Measurements from ENCODE around the gene TOP2A.

The TOP2A gene

DNA sequence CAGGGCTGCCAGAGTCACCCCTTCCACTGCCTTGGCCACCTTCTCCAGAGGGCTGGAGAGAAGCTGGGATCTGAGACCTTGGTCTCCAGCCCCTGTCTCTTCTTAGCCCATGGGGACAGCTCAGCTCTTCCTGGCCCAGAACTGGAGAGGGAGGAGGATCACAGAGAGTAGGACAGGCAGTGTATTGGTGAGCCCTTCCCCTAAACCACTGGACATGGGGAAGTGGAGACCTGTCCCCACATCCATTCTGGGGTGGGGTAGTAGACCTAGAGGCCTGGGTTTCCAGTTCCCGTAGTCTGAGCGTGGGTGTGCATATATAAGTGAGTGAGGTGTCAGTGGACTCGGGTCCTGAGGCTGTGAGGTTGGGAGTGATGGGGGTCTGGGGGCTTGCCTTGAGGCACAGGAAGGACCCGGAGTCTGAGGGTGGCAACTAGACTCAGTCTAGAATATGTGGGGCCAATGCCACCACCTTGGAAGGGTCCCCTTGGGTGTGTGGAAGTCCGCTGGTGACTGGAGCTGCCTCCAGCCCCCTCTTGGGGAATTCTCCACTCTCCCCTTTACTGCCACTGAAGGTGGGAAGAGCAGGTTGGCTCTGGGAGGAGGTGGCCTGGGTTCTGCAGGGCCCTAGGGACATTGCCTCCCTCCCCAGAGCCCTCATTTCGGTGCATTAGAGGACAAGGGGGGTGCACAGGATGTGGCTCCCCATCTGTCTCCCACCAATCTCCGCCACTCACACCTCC, 73.1 kb downstream of the TOP2A start:
- DNase-seq: no peak

DNA sequence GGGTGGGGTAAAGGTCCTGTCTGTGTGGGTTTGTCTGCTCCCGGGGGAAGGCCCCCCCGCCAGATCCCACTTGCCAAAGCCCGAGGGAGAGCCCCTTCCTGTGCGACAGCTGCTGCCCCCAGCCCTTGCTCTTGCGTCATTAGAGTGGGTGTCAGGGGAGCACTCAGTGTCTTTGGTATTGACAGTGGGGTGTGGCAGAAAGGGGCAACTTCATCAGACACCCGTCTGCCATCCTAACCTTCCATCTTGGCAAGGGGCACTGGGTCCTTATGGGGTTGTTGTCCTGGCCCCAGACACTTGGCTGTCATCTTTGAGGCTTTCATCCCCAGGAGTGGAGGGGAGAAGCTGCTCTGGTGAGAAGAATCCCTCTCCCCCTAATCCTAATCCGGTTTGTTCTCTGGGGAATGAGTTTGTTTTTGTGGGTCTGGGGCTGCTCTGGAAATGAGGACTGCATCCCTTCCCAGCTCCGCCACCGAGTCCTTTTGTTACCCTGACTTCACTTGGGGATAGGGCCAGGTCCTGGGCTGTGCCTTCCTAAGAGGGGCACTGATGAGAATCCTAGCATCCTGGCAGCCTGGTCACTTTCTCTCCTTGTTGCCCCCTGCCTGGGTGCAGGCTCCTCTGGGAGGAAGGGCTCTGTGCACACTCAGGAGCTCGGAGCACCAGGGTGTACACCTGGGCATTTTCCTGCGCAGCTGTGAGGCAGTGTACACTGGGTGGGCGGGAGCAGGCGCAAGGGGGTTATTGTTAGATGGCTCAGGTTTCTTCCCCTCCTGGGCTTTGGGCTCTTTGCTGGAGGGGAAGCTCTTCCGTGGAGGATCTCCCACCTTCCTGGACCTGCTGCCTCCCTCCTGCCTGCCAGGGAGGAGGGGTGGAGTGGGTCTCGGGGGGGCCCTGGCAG, 74.2 kb downstream of the TOP2A start:
- DNase-seq: no peak

GRCh38 chr17:40342504-40343218, 75.0 kb downstream of the TOP2A start:
- DNase-seq: no peak

- DNase-seq: no peak
These were observed 75.7 kb downstream of the TOP2A start for GRCh38 chr17:40341808-40342503.

GRCh38 chr17:40340880-40341807, 76.6 kb downstream of the TOP2A start:
- DNase-seq: peak; percentile 94

- no peak for DNase-seq
These were observed 77.4 kb downstream of the TOP2A start for GRCh38 chr17:40340327-40340726.

GRCh38 chr17:40338941-40339649, 78.6 kb downstream of the TOP2A start:
- no peak for DNase-seq
